GM12892 (cell line): ENCODE results near the gene NECTIN4.

ENCODE experiments used
- POLR2A ChIP-seq: IDR thresholded peaks from 2 replicates; pipeline ENCODE4 v1.6.1; 2011; ENCODE audit warnings: low read depth, low read length, control low read depth
- POLR2AphosphoS5 ChIP-seq: IDR thresholded peaks from 2 replicates; pipeline ENCODE4 v1.6.1; 2011; ENCODE audit warnings: low read depth, low read length, control low read depth

- peak; percentile 89 for TF ChIP-seq POLR2AphosphoS5
- TF ChIP-seq POLR2A = peak; percentile 90
Measured at GRCh38 chr1:161069731-161070270, 19.6 kb downstream of the NECTIN4 start, which contains the start of gene ARHGAP30.
